ENCODE data around the gene EGF. TPM values are rescaled to one million over a fixed set of nuclear protein-coding genes. Genes with fewer than 3 reads are reported as not detected.
"Not testable (repeated sequence)": the region's sequence is repeated elsewhere in the genome, so short reads cannot be mapped to it uniquely, and the experiment has no call there.

The EGF gene
- total RNA-seq (2014; rRNA removed; shearing (Covaris generic); ENCODE audit: low replicate concordance), result not detected in 2 replicates

DNA sequence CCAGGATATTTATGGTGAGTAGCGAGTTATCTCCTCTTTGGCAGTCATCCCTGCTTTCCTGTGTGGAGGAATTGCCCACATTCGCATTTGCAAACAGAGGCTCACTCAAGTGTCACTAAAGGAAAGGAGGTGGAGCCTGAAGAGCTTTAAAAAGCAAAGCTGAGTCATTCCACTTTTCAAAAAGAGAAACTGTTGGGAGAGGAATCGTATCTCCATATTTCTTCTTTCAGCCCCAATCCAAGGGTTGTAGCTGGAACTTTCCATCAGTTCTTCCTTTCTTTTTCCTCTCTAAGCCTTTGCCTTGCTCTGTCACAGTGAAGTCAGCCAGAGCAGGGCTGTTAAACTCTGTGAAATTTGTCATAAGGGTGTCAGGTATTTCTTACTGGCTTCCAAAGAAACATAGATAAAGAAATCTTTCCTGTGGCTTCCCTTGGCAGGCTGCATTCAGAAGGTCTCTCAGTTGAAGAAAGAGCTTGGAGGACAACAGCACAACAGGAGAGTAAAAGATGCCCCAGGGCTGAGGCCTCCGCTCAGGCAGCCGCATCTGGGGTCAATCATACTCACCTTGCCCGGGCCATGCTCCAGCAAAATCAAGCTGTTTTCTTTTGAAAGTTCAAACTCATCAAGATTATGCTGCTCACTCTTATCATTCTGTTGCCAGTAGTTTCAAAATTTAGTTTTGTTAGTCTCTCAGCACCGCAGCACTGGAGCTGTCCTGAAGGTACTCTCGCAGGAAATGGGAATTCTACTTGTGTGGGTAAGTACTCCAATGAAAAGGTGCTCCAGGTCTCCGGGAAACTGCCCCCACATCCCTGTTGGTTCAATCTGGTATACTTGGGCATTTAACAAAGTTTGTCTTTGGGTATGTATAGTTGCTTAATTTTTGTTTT lies at the start of gene EGF:
Gene EGF, plus strand, starts transcription at position 178 of the 890 bp plus-strand sequence. Its CDS starts 453 bp downstream, at position 631.
- H4K20me1 ChIP-seq (ENCODE audit: insufficient read depth, low read depth, low read length), result no peaks in the 10 kb centered on the region
- H2AFZ ChIP-seq (ENCODE audit: low read length), result no peak within 1 kb of the TSS
- H3K4me3 ChIP-seq (ENCODE audit: low read length), result no peak within 1 kb of the TSS
- H3K36me3 ChIP-seq (ENCODE audit: insufficient read depth, low read length), result no peaks in the 10 kb centered on the region
- H3K9me3 ChIP-seq (ENCODE audit: low read length), result no peaks in the 10 kb centered on the region
- H3K4me2 ChIP-seq (ENCODE audit: low read depth, low read length, poor library complexity, severe bottlenecking), result no peak within 1 kb of the TSS
- no peak for DNase-seq
- 0 out of 2 replicates have a peak, but pooled peaks cover 3% of the 10 kb centered on the region for H3K27me3 ChIP-seq (ENCODE audit: low read length)
- no peak within 1 kb of the TSS for H3K27ac ChIP-seq (ENCODE audit: low read length)
- no peaks in the 10 kb centered on the region for H3K79me2 ChIP-seq (ENCODE audit: low read length)
- H3K4me1 ChIP-seq (ENCODE audit: low read length), result no peaks in the 10 kb centered on the region
- no peak within 1 kb of the TSS for H3K9ac ChIP-seq (ENCODE audit: low read length)
- H3K9me2 ChIP-seq (replicated peaks; ENCODE audit: insufficient read depth, low read length), result no peaks in the 10 kb centered on the region

- H3K9ac ChIP-seq (ENCODE audit: low read length), result no peak overlapping the region
- H3K36me3 ChIP-seq (ENCODE audit: insufficient read depth, low read length), result no peaks in the 10 kb centered on the region
- no peak overlapping the region for H2AFZ ChIP-seq (ENCODE audit: low read length)
- no peak overlapping the region for H3K4me3 ChIP-seq (ENCODE audit: low read length)
- H3K4me1 ChIP-seq (ENCODE audit: low read length), result no peaks in the 10 kb centered on the region
- H3K79me2 ChIP-seq (ENCODE audit: low read length), result no peaks in the 10 kb centered on the region
- peaks cover 15% of the 10 kb centered on the region for H3K9me3 ChIP-seq (ENCODE audit: low read length)
- H3K27ac ChIP-seq (ENCODE audit: low read length), result no peak overlapping the region
- H3K9me2 ChIP-seq (replicated peaks; ENCODE audit: insufficient read depth, low read length), result no peaks in the 10 kb centered on the region
- H3K27me3 ChIP-seq (ENCODE audit: low read length), result no peaks in the 10 kb centered on the region; the same call in 1 of the 2 replicates
- no peaks in the 10 kb centered on the region for H4K20me1 ChIP-seq (ENCODE audit: insufficient read depth, low read depth, low read length)
- no peak for DNase-seq
- no peak overlapping the region for H3K4me2 ChIP-seq (ENCODE audit: low read depth, low read length, poor library complexity, severe bottlenecking)
These were observed 48.5 kb upstream of the EGF start for GRCh38 chr4:109864134-109864533.

- H3K79me2 ChIP-seq (ENCODE audit: low read length), result no peaks in the 10 kb centered on the region
- H3K9ac ChIP-seq (ENCODE audit: low read length), result no peak overlapping the region
- no peaks in the 10 kb centered on the region for H4K20me1 ChIP-seq (ENCODE audit: insufficient read depth, low read depth, low read length)
- H3K4me3 ChIP-seq (ENCODE audit: low read length), result no peak overlapping the region
- no peak for DNase-seq
- no peak overlapping the region for H3K4me2 ChIP-seq (ENCODE audit: low read depth, low read length, poor library complexity, severe bottlenecking)
- H3K4me1 ChIP-seq (ENCODE audit: low read length), result no peaks in the 10 kb centered on the region
- H3K9me3 ChIP-seq (ENCODE audit: low read length), result no peaks in the 10 kb centered on the region
- no peaks in the 10 kb centered on the region for H3K27me3 ChIP-seq (ENCODE audit: low read length)
- no peak overlapping the region for H3K27ac ChIP-seq (ENCODE audit: low read length)
- H3K36me3 ChIP-seq (ENCODE audit: insufficient read depth, low read length), result no peaks in the 10 kb centered on the region
- no peaks in the 10 kb centered on the region for H3K9me2 ChIP-seq (replicated peaks; ENCODE audit: insufficient read depth, low read length)
- H2AFZ ChIP-seq (ENCODE audit: low read length), result no peak overlapping the region
These were observed 42.6 kb upstream of the EGF start for GRCh38 chr4:109870061-109870460.

- no peaks in the 10 kb centered on the region for H3K79me2 ChIP-seq (ENCODE audit: low read length)
- H3K27ac ChIP-seq (ENCODE audit: low read length), result no peak overlapping the region
- H3K9ac ChIP-seq (ENCODE audit: low read length), result no peak overlapping the region
- H2AFZ ChIP-seq (ENCODE audit: low read length), result no peak overlapping the region
- no peak overlapping the region for H3K4me2 ChIP-seq (ENCODE audit: low read depth, low read length, poor library complexity, severe bottlenecking)
- no peaks in the 10 kb centered on the region for H3K36me3 ChIP-seq (ENCODE audit: insufficient read depth, low read length)
- H3K4me3 ChIP-seq (ENCODE audit: low read length), result no peak overlapping the region
- H3K4me1 ChIP-seq (ENCODE audit: low read length), result no peaks in the 10 kb centered on the region
- H3K27me3 ChIP-seq (ENCODE audit: low read length), result no peaks in the 10 kb centered on the region
- H3K9me3 ChIP-seq (ENCODE audit: low read length), result no peaks in the 10 kb centered on the region
- H3K9me2 ChIP-seq (replicated peaks; ENCODE audit: insufficient read depth, low read length), result no peaks in the 10 kb centered on the region
- no peak for DNase-seq
- no peaks in the 10 kb centered on the region for H4K20me1 ChIP-seq (ENCODE audit: insufficient read depth, low read depth, low read length)
These were observed 40.6 kb upstream of the EGF start for GRCh38 chr4:109872065-109872464.

- Histone ChIP-seq H3K4me3 (ENCODE audit: low read length) (no peak overlapping the region), H2AFZ (ENCODE audit: low read length) (no peak overlapping the region), H3K27me3 (ENCODE audit: low read length) (no peaks in the 10 kb centered on the region), H3K36me3 (ENCODE audit: insufficient read depth, low read length) (no peaks in the 10 kb centered on the region), H3K9ac (ENCODE audit: low read length) (no peak overlapping the region), H3K27ac (ENCODE audit: low read length) (no peak overlapping the region), H3K9me2 (replicated peaks; ENCODE audit: insufficient read depth, low read length) (no peaks in the 10 kb centered on the region), H4K20me1 (ENCODE audit: insufficient read depth, low read depth, low read length) (no peaks in the 10 kb centered on the region), H3K4me2 (ENCODE audit: low read depth, low read length, poor library complexity, severe bottlenecking) (no peak overlapping the region), H3K9me3 (ENCODE audit: low read length) (no peaks in the 10 kb centered on the region), H3K4me1 (ENCODE audit: low read length) (peaks cover 6% of the 10 kb centered on the region; the same call in 1 of the 2 replicates), H3K79me2 (ENCODE audit: low read length) (no peaks in the 10 kb centered on the region)
- no peak for DNase-seq
These were observed 39.6 kb upstream of the EGF start for GRCh38 chr4:109872950-109873656.

- no peaks in the 10 kb centered on the region for H3K9me3 ChIP-seq (ENCODE audit: low read length)
- no peak overlapping the region for H3K4me3 ChIP-seq (ENCODE audit: low read length)
- DNase-seq, result no peak
- no peaks in the 10 kb centered on the region for H4K20me1 ChIP-seq (ENCODE audit: insufficient read depth, low read depth, low read length)
- peaks cover 6% of the 10 kb centered on the region; the same call in 1 of the 2 replicates for H3K4me1 ChIP-seq (ENCODE audit: low read length)
- H3K9ac ChIP-seq (ENCODE audit: low read length), result no peak overlapping the region
- no peak overlapping the region for H3K27ac ChIP-seq (ENCODE audit: low read length)
- no peaks in the 10 kb centered on the region for H3K9me2 ChIP-seq (replicated peaks; ENCODE audit: insufficient read depth, low read length)
- H3K4me2 ChIP-seq (ENCODE audit: low read depth, low read length, poor library complexity, severe bottlenecking), result no peak overlapping the region
- no peaks in the 10 kb centered on the region for H3K36me3 ChIP-seq (ENCODE audit: insufficient read depth, low read length)
- H3K27me3 ChIP-seq (ENCODE audit: low read length), result no peaks in the 10 kb centered on the region
- H2AFZ ChIP-seq (ENCODE audit: low read length), result no peak overlapping the region
- H3K79me2 ChIP-seq (ENCODE audit: low read length), result no peaks in the 10 kb centered on the region
These were observed 38.7 kb upstream of the EGF start for GRCh38 chr4:109873791-109874514.

- Histone ChIP-seq H3K4me3 (ENCODE audit: low read length) (no peak overlapping the region), H3K9ac (ENCODE audit: low read length) (no peak overlapping the region), H4K20me1 (ENCODE audit: insufficient read depth, low read depth, low read length) (no peaks in the 10 kb centered on the region), H3K4me2 (ENCODE audit: low read depth, low read length, poor library complexity, severe bottlenecking) (no peak overlapping the region), H2AFZ (ENCODE audit: low read length) (no peak overlapping the region), H3K9me3 (ENCODE audit: low read length) (no peaks in the 10 kb centered on the region), H3K9me2 (replicated peaks; ENCODE audit: insufficient read depth, low read length) (no peaks in the 10 kb centered on the region), H3K79me2 (ENCODE audit: low read length) (no peaks in the 10 kb centered on the region), H3K27ac (ENCODE audit: low read length) (no peak overlapping the region), H3K36me3 (ENCODE audit: insufficient read depth, low read length) (no peaks in the 10 kb centered on the region), H3K4me1 (ENCODE audit: low read length) (peaks cover 6% of the 10 kb centered on the region; the same call in 1 of the 2 replicates), H3K27me3 (ENCODE audit: low read length) (no peaks in the 10 kb centered on the region)
- no peak for DNase-seq
These were observed 37.6 kb upstream of the EGF start for GRCh38 chr4:109875106-109875505.

- not testable (repeated sequence) for DNase-seq; H4K20me1 ChIP-seq (ENCODE audit: insufficient read depth, low read depth, low read length); H3K27ac ChIP-seq (ENCODE audit: low read length); H3K4me2 ChIP-seq (ENCODE audit: low read depth, low read length, poor library complexity, severe bottlenecking); H3K9me2 ChIP-seq (replicated peaks; ENCODE audit: insufficient read depth, low read length); H3K4me3 ChIP-seq (ENCODE audit: low read length); H3K9me3 ChIP-seq (ENCODE audit: low read length); H3K36me3 ChIP-seq (ENCODE audit: insufficient read depth, low read length); H3K79me2 ChIP-seq (ENCODE audit: low read length); H3K9ac ChIP-seq (ENCODE audit: low read length); H2AFZ ChIP-seq (ENCODE audit: low read length); H3K4me1 ChIP-seq (ENCODE audit: low read length); H3K27me3 ChIP-seq (ENCODE audit: low read length)
These were observed 37.1 kb upstream of the EGF start for GRCh38 chr4:109875553-109875952.
